Upper lobe of left lung (tissue), 4 donors: ENCODE data around the gene IL18.

ENCODE experiments used
- CTCF ChIP-seq, 6 experiments: fragments of 450-650 bp in 4 of 6; fragments of 200-600 bp in 2 of 6; sonication (generic) in 2 of 6; IDR thresholded peaks; one replicate each; pipeline ENCODE4 v1.5.1; 2016 to 2019; ENCODE audit warnings: antibody characterized with exemption in 6 of 6
- POLR2A ChIP-seq, 4 donors: fragments of 450-650 bp; IDR thresholded peaks; one replicate each; pipeline ENCODE4 v1.5.1; 2016 to 2017; ENCODE audit warnings: antibody characterized with exemption in 4 of 4, mild to moderate bottlenecking in 2 of 4
- POLR2AphosphoS5 ChIP-seq, 2 donors: sonication (generic); formaldehyde crosslinking; IDR thresholded peaks; one replicate each; pipeline ENCODE4 v1.5.1; 2017; ENCODE audit warnings: antibody characterized with exemption in 2 of 2

- peak in 1 of 4 donors; percentile 39 for TF ChIP-seq POLR2A (IDR thresholded peaks at IDR 0.05)
- TF ChIP-seq CTCF (IDR thresholded peaks at IDR 0.05), result no peak
- TF ChIP-seq POLR2AphosphoS5 (IDR thresholded peaks at IDR 0.05), result no peak
These were observed 2.9 kb downstream of the IL18 start for GRCh38 chr11:112161012-112161411.
